H1 (cell line): ENCODE measurements around the gene GIMAP2. TPM values are rescaled to one million over a fixed set of nuclear protein-coding genes. Genes with fewer than 3 reads are reported as not detected.

Source experiments
- CTCF ChIA-PET: fragments of 300-600 bp; sonication (Branson Sonifier 250); formaldehyde crosslinking; loops from one replicate; lab custom pipeline; 2021; ENCODE audit not compliant: partially characterized antibody; lab: Charles Lee
- POLR2A ChIA-PET: fragments of 300-600 bp; sonication (Branson Sonifier 250); formaldehyde crosslinking; loops from one replicate; lab custom pipeline; 2021; ENCODE audit warnings: inconsistent platforms; ENCODE audit not compliant: partially characterized antibody; lab: Charles Lee
- DNase-seq, 2 experiments: peaks; one replicate each; pipeline versions ENCODE4 v3.0.0 to v3.0.0-alpha.2; 2010 to 2022; ENCODE audit warnings: low spot score in 2 of 2, low read depth in 1 of 2, mixed read lengths in 1 of 2
- FAIRE-seq: peaks from 2 replicates; lab custom pipeline; 2011; peaks lifted over from hg19 to GRCh38; lab: Jason Lieb, UNC
- H2AFZ ChIP-seq: 2 replicates; pipeline ENCODE4 v1.8.1; 2012; ENCODE audit warnings: low read length, inconsistent platforms
- H2AK5ac ChIP-seq: 2 replicates; pipeline ENCODE4 v1.6.1; 2013; ENCODE audit warnings: low read depth, low read length
- H2BK120ac ChIP-seq: replicated peaks from 2 replicates; pipeline ENCODE3; 2013; ENCODE audit warnings: low read depth, low read length, inconsistent platforms
- H2BK12ac ChIP-seq: 2 replicates; pipeline ENCODE4 v1.6.1; 2013; ENCODE audit warnings: low read depth, low read length
- H2BK15ac ChIP-seq: 2 replicates; pipeline ENCODE4 v1.6.1; 2013; ENCODE audit warnings: low read length
- H2BK20ac ChIP-seq: 2 replicates; pipeline ENCODE4 v1.6.1; 2013; ENCODE audit warnings: low read length
- H2BK5ac ChIP-seq: 2 replicates; pipeline ENCODE4 v1.6.1; 2013; ENCODE audit warnings: low read depth, low read length
- H3K14ac ChIP-seq: 2 replicates; pipeline ENCODE4 v1.6.1; 2013; ENCODE audit warnings: inconsistent platforms; ENCODE audit not compliant: insufficient read length
- H3K18ac ChIP-seq: 2 replicates; pipeline ENCODE4 v1.6.1; 2013; ENCODE audit warnings: low read length; ENCODE audit errors: extremely low read depth
- H3K23ac ChIP-seq: 2 replicates; pipeline ENCODE4 v1.6.1; 2013; ENCODE audit warnings: inconsistent platforms; ENCODE audit not compliant: insufficient read length
- H3K23me2 ChIP-seq: 2 replicates; pipeline ENCODE4 v1.6.1; 2013; ENCODE audit warnings: low read depth, low read length
- H3K27ac ChIP-seq: 2 replicates; pipeline ENCODE4 v1.6.1; 2011; ENCODE audit warnings: low read depth, low read length, inconsistent platforms
- H3K27me3 ChIP-seq, 4 experiments: replicated peaks in 1 of 4; 1 replicate in 1 of 4; 2 replicates in 3 of 4; pipeline versions ENCODE4 v1.6.1 to v1.8.1; 2011 to 2013; ENCODE audit warnings: low read length in 3 of 4, mild to moderate bottlenecking in 3 of 4, inconsistent platforms in 2 of 4, mixed read lengths in 2 of 4, moderate library complexity in 1 of 4; ENCODE audit not compliant: control insufficient read depth in 3 of 4, insufficient read depth in 3 of 4; ENCODE audit errors: extremely low read depth in 1 of 4
- H3K36me3 ChIP-seq, 4 experiments: 2 replicates each; pipeline versions ENCODE4 v1.6.1 to v1.8.1; 2011 to 2013; ENCODE audit warnings: mild to moderate bottlenecking in 4 of 4, low read length in 3 of 4, moderate library complexity in 2 of 4, control low read depth in 1 of 4, inconsistent platforms in 1 of 4; ENCODE audit not compliant: insufficient read depth in 4 of 4, control insufficient read depth in 2 of 4
- H3K4ac ChIP-seq: replicated peaks from 2 replicates; pipeline ENCODE3; 2013; ENCODE audit warnings: low read length, low read depth, mixed read lengths, inconsistent platforms; ENCODE audit not compliant: insufficient read length
- H3K4me1 ChIP-seq, 4 experiments: replicated peaks in 1 of 4; 1 replicate in 1 of 4; 2 replicates in 3 of 4; pipeline versions ENCODE4 v1.6.1 to v1.8.1; 2011 to 2013; ENCODE audit warnings: low read length in 3 of 4, inconsistent platforms in 2 of 4, mixed read lengths in 1 of 4; ENCODE audit not compliant: insufficient read depth in 4 of 4, control insufficient read depth in 3 of 4
- H3K4me2 ChIP-seq, 2 experiments: 2 replicates each; pipeline versions ENCODE4 v1.6.1 to v1.8.1; 2011 to 2013; ENCODE audit warnings: low read depth in 2 of 2, low read length in 2 of 2, control low read depth in 1 of 2, inconsistent platforms in 1 of 2, mild to moderate bottlenecking in 1 of 2; ENCODE audit not compliant: insufficient read depth in 1 of 2
- H3K4me3 ChIP-seq, 4 experiments: fragments of 200-600, 300-600 bp in 1 of 4; sonication (generic), shearing (Covaris generic), sonication (Bioruptor Twin) in 1 of 4; 2 replicates each; pipeline versions ENCODE4 v1.5.1 to v1.8.1; 2011 to 2016; ENCODE audit warnings: low read length in 4 of 4, low read depth in 3 of 4, control low read depth in 2 of 4, inconsistent platforms in 2 of 4, mild to moderate bottlenecking in 2 of 4, mixed read lengths in 1 of 4, moderate library complexity in 1 of 4; ENCODE audit not compliant: insufficient read depth in 2 of 4; ENCODE audit errors: extremely low read depth in 1 of 4
- H3K56ac ChIP-seq: replicated peaks from 2 replicates; pipeline ENCODE3; 2013; ENCODE audit warnings: low read depth, mild to moderate bottlenecking, mixed read lengths, low read length, inconsistent platforms; ENCODE audit not compliant: insufficient read length
- H3K79me1 ChIP-seq: 2 replicates; pipeline ENCODE4 v1.6.1; 2013; ENCODE audit warnings: low read depth, low read length, control low read depth
- H3K79me2 ChIP-seq, 2 experiments: 2 replicates each; pipeline versions ENCODE4 v1.6.1 to v1.8.1; 2012 to 2013; ENCODE audit warnings: low read length in 2 of 2, mild to moderate bottlenecking in 2 of 2, inconsistent platforms in 1 of 2; ENCODE audit not compliant: insufficient read depth in 2 of 2, control insufficient read depth in 1 of 2
- H3K9ac ChIP-seq, 4 experiments: replicated peaks in 1 of 4; 1 replicate in 1 of 4; 2 replicates in 3 of 4; pipeline versions ENCODE4 v1.6.1 to v1.8.1; 2011 to 2013; ENCODE audit warnings: low read depth in 3 of 4, low read length in 3 of 4, control low read depth in 2 of 4, mild to moderate bottlenecking in 2 of 4, moderate library complexity in 2 of 4, inconsistent platforms in 1 of 4; ENCODE audit errors: extremely low read depth in 1 of 4
- H3K9me3 ChIP-seq, 2 experiments: 2 replicates each; pipeline versions ENCODE4 v1.6.1 to v1.8.1; 2012 to 2013; ENCODE audit warnings: mild to moderate bottlenecking in 2 of 2, moderate library complexity in 2 of 2, control low read depth in 1 of 2, inconsistent platforms in 1 of 2, low read depth in 1 of 2, low read length in 1 of 2, mixed read lengths in 1 of 2; ENCODE audit not compliant: insufficient read depth in 2 of 2
- H4K20me1 ChIP-seq, 2 experiments: replicated peaks in 1 of 2; 2 replicates each; pipeline versions ENCODE3 to v1.8.1; 2011 to 2013; ENCODE audit warnings: inconsistent platforms in 2 of 2, low read length in 2 of 2, mild to moderate bottlenecking in 1 of 2; ENCODE audit not compliant: insufficient read depth in 2 of 2, control insufficient read depth in 1 of 2
- H4K5ac ChIP-seq: 2 replicates; pipeline ENCODE4 v1.6.1; 2013; ENCODE audit warnings: low read length, low read depth, mixed read lengths, inconsistent platforms; ENCODE audit not compliant: insufficient read length
- H4K8ac ChIP-seq: 2 replicates; pipeline ENCODE4 v1.8.0; 2013; ENCODE audit warnings: mild to moderate bottlenecking, moderate library complexity, low read length, inconsistent platforms; ENCODE audit not compliant: insufficient read depth; ENCODE audit errors: extremely low read depth
- H4K91ac ChIP-seq: replicated peaks from 2 replicates; pipeline ENCODE3; 2013; ENCODE audit warnings: low read length, mixed read lengths, inconsistent platforms; ENCODE audit not compliant: insufficient read length
- BCL11A ChIP-seq, 2 experiments: IDR thresholded peaks; one replicate each; pipeline ENCODE4 v1.6.1; 2011; ENCODE audit warnings: low read depth in 2 of 2, low read length in 2 of 2, mild to moderate bottlenecking in 2 of 2
- CEBPB ChIP-seq: IDR thresholded peaks from 2 replicates; pipeline ENCODE4 v1.6.1; 2012; ENCODE audit warnings: low read depth, low read length
- CHD1 ChIP-seq: IDR thresholded peaks from 2 replicates; pipeline ENCODE4 v1.6.1; 2012; ENCODE audit warnings: low read depth, low read length, improper control_type of control experiment
- GTF2F1 ChIP-seq: IDR thresholded peaks from 2 replicates; pipeline ENCODE4 v1.6.1; 2012; ENCODE audit warnings: low read depth, low read length, improper control_type of control experiment, borderline replicate concordance
- KDM1A ChIP-seq: fragments of 200-600, 300-600 bp; sonication (generic); IDR thresholded peaks from 2 replicates; pipeline ENCODE4 v1.7.1; 2016; ENCODE audit warnings: mild to moderate bottlenecking, low read length, borderline replicate concordance
- KDM5A ChIP-seq: fragments of 200-600 bp; IDR thresholded peaks from 2 replicates; pipeline ENCODE4 v1.7.1; 2012; ENCODE audit warnings: mild to moderate bottlenecking, low read length, inconsistent platforms, mixed read lengths
- NANOG ChIP-seq: IDR thresholded peaks from 2 replicates; pipeline ENCODE4 v1.6.1; 2011; ENCODE audit warnings: low read length, low read depth, mild to moderate bottlenecking, inconsistent platforms; ENCODE audit not compliant: insufficient read depth, poor library complexity, severe bottlenecking
- NRF1 ChIP-seq: IDR thresholded peaks from 2 replicates; pipeline ENCODE4 v1.6.1; 2011; ENCODE audit warnings: mild to moderate bottlenecking, low read depth, low read length, improper control_type of control experiment
- POU5F1 ChIP-seq: IDR thresholded peaks from 2 replicates; pipeline ENCODE4 v1.6.1; 2011; ENCODE audit warnings: low read depth, mild to moderate bottlenecking, low read length, moderate library complexity
- SIRT6 ChIP-seq: IDR thresholded peaks from one replicate; pipeline ENCODE4 v1.7.1; 2012; ENCODE audit warnings: low read length, inconsistent platforms
- SIX5 ChIP-seq: IDR thresholded peaks from 2 replicates; pipeline ENCODE4 v1.6.1; 2011; ENCODE audit warnings: mild to moderate bottlenecking, low read depth, low read length
- TEAD4 ChIP-seq: IDR thresholded peaks from 2 replicates; pipeline ENCODE4 v1.6.1; 2012; ENCODE audit warnings: low read depth, low read length, inconsistent platforms, mixed read lengths
- WGBS, 2 experiments: shearing (Covaris generic) in 1 of 2; methylation state at CpG; one replicate each; pipeline versions ENCODE4 v1.1.6 to v1.1.7; 2013 to 2015; ENCODE audit warnings: low lambda C conversion rate in 2 of 2, mixed read lengths in 2 of 2, inconsistent platforms in 1 of 2, low coverage in 1 of 2, missing lambda C conversion rate in 1 of 2; ENCODE audit not compliant: insufficient replicate concordance in 2 of 2, insufficient coverage in 1 of 2, insufficient read length in 1 of 2; ENCODE audit errors: extremely low coverage in 1 of 2, missing lambda C conversion rate in 1 of 2; 5-methylcytosine and 5-hydroxymethylcytosine counted together
- polyA plus RNA-seq, 7 experiments: library from polyadenylated mRNA; depleted of rRNA in 3 of 7; stranded (reverse) in 5 of 7; unstranded in 2 of 7; fragments of >200 nt in 5 of 7; fragments of 200-250 nt in 2 of 7; gene quantifications; 1 replicate in 5 of 7; 2 replicates in 1 of 7; 4 replicates in 1 of 7; pipeline versions ENCODE4 v1.2.1 to v1.2.3, GENCODE V29; 2011 to 2013; ENCODE audit warnings: missing spikeins in 2 of 7, mixed read lengths in 2 of 7
- total RNA-seq: library from RNA; stranded (reverse); fragmentation: NEBNext Ultra II Directional; extraction: Animal tissue kit (Norgen Biotek cat#: 25700); gene quantifications from 2 replicates; pipeline ENCODE4 v1.2.1, GENCODE V29; 2021

GIMAP2 gene
- total and polyA plus RNA-seq, 2 of the 8 experiments (the other 6 are each of a cell fraction or from before 2014, with no cell fraction given), result not detected

- 83% methylated on average over 5 of the region's 5 CpGs; no CpG with 5 or more reads in 1 of the 2 experiments for WGBS, 2 experiments
- TF ChIP-seq NANOG, result no peak
- no peak for TF ChIP-seq POU5F1
- TF ChIP-seq KDM1A, result no peak
- TF ChIP-seq NRF1, result no peak
- no peak for TF ChIP-seq CEBPB
- no peak for TF ChIP-seq SIRT6
- TF ChIP-seq SIX5, result no peak
- TF ChIP-seq CHD1, result no peak
- TF ChIP-seq GTF2F1, result no peak
- TF ChIP-seq BCL11A (IDR thresholded peaks at IDR 0.05; ENCODE audit: low read depth in 2 of 2, low read length in 2 of 2), result no peak
- no peak for TF ChIP-seq TEAD4
- TF ChIP-seq KDM5A, result no peak
- TF ChIP-seq, all 59 proteins: peak for 0
- peaks cover 68 to 92% (median 80%) of the 10 kb centered on the region in 4 experiments for H3K27me3 ChIP-seq
- H3K56ac ChIP-seq, result no peak overlapping the region
- no peak overlapping the region for H3K14ac ChIP-seq
- no peak overlapping the region for H4K5ac ChIP-seq
- FAIRE-seq (no peak), DNase-seq (no peak)
- no peak overlapping the region for H4K91ac ChIP-seq
- no peak overlapping the region for H3K4me2 ChIP-seq
- H2AK5ac ChIP-seq, result no peak overlapping the region
- ChIA-PET POLR2A (no interaction called here), CTCF (interaction anchor here (1.0 kb wide), 1 partner anchor 46 kb away, joined by 3 read pairs; no protein-coding TSS in a partner anchor)
- H3K23me2 ChIP-seq, result no peaks in the 10 kb centered on the region
- H3K27ac ChIP-seq, result no peak overlapping the region
- no peaks in the 10 kb centered on the region for H3K79me2 ChIP-seq
- H4K20me1 ChIP-seq, result peaks cover 10 to 34% of the 10 kb centered on the region in 2 experiments
- H4K8ac ChIP-seq, result no peak overlapping the region
- H3K18ac ChIP-seq, result no peak overlapping the region
- H2BK12ac ChIP-seq, result no peak overlapping the region
- peaks cover 0 to 2% (median 0%) of the 10 kb centered on the region in 4 experiments; a peak in 1 of 7 replicates for H3K4me1 ChIP-seq
- H2AFZ ChIP-seq, result no peak overlapping the region
- H3K36me3 ChIP-seq, result peaks cover 0 to 5% (median 0%) of the 10 kb centered on the region in 4 experiments; a peak in 1 of 8 replicates
- H3K9ac ChIP-seq, result no peak overlapping the region
- no peak overlapping the region for H3K4me3 ChIP-seq
- H2BK120ac ChIP-seq, result no peak overlapping the region
- H3K9me3 ChIP-seq, result peaks cover 3 to 13% of the 10 kb centered on the region in 2 experiments; a peak in 2 of 4 replicates
- H3K23ac ChIP-seq, result no peak overlapping the region
- H2BK15ac ChIP-seq, result no peak overlapping the region
- no peaks in the 10 kb centered on the region for H3K79me1 ChIP-seq
- H3K4ac ChIP-seq, result no peak overlapping the region
- no peak overlapping the region for H2BK5ac ChIP-seq
- no peak overlapping the region for H2BK20ac ChIP-seq
These were observed 48.1 kb downstream of the GIMAP2 start for GRCh38 chr7:150733482-150734095.
